Astrocyte (in vitro differentiated cells and primary cell): Measurements from ENCODE around the gene LBP. TPM values are rescaled to one million over a fixed set of nuclear protein-coding genes. Genes with fewer than 3 reads are reported as not detected.

ENCODE experiments used
- DNase-seq: peaks from one replicate; pipeline ENCODE4 v3.0.0-alpha.2; 2010; ENCODE audit warnings: low read depth
- FAIRE-seq: peaks from 2 replicates; lab custom pipeline; 2011; peaks lifted over from hg19 to GRCh38; lab: Jason Lieb, UNC
- H2AFZ ChIP-seq: 2 replicates; pipeline ENCODE4 v1.6.0; 2012; ENCODE audit warnings: low read depth, low read length, inconsistent platforms
- H3K27ac ChIP-seq: 2 replicates; pipeline ENCODE4 v1.5.1; 2011; ENCODE audit warnings: low read depth, low read length, inconsistent platforms
- H3K27me3 ChIP-seq: 2 replicates; pipeline ENCODE4 v1.6.0; 2011; ENCODE audit warnings: low read length, inconsistent platforms; ENCODE audit not compliant: insufficient read depth
- H3K36me3 ChIP-seq: 2 replicates; pipeline ENCODE4 v1.5.1; 2011; ENCODE audit warnings: low read length, inconsistent platforms; ENCODE audit not compliant: insufficient read depth
- H3K4me1 ChIP-seq: 2 replicates; pipeline ENCODE4 v1.5.1; 2011; ENCODE audit warnings: low read length, inconsistent platforms; ENCODE audit not compliant: insufficient read depth
- H3K4me2 ChIP-seq: 2 replicates; pipeline ENCODE4 v1.6.0; 2012; ENCODE audit warnings: low read length, inconsistent platforms
- H3K4me3 ChIP-seq: 2 replicates; pipeline ENCODE4 v1.5.1; 2011; ENCODE audit warnings: low read depth, mild to moderate bottlenecking, low read length, inconsistent platforms; ENCODE audit not compliant: insufficient read depth
- H3K79me2 ChIP-seq: 2 replicates; pipeline ENCODE4 v1.6.0; 2012; ENCODE audit warnings: mild to moderate bottlenecking, low read length, inconsistent platforms; ENCODE audit not compliant: insufficient read depth
- H3K9ac ChIP-seq: 2 replicates; pipeline ENCODE4 v1.6.0; 2012; ENCODE audit warnings: mild to moderate bottlenecking, low read length, inconsistent platforms
- H3K9me3 ChIP-seq: 2 replicates; pipeline ENCODE4 v1.5.1; 2012; ENCODE audit warnings: low read depth, mild to moderate bottlenecking, low read length, inconsistent platforms; ENCODE audit not compliant: insufficient read depth
- H4K20me1 ChIP-seq: 2 replicates; pipeline ENCODE4 v1.6.0; 2012; ENCODE audit warnings: low read length, inconsistent platforms; ENCODE audit not compliant: insufficient read depth
- H3K27ac Mint-ChIP-seq: one replicate; pipeline ENCODE4 v1.8.0; 2021; ENCODE audit warnings: mild to moderate bottlenecking, mixed read lengths; ENCODE audit not compliant: unreplicated experiment
- H3K27me3 Mint-ChIP-seq: one replicate; pipeline ENCODE4 v1.8.0; 2021; ENCODE audit warnings: low read depth, mixed read lengths; ENCODE audit not compliant: unreplicated experiment
- H3K36me3 Mint-ChIP-seq: one replicate; pipeline ENCODE4 v1.8.0; 2021; ENCODE audit warnings: low read depth, mixed read lengths; ENCODE audit not compliant: unreplicated experiment
- H3K4me1 Mint-ChIP-seq: one replicate; pipeline ENCODE4 v1.8.0; 2021; ENCODE audit warnings: low read depth, mixed read lengths; ENCODE audit not compliant: unreplicated experiment
- H3K4me3 Mint-ChIP-seq: one replicate; pipeline ENCODE4 v1.8.0; 2021; ENCODE audit warnings: mild to moderate bottlenecking, moderate library complexity, mixed read lengths; ENCODE audit not compliant: unreplicated experiment
- H3K9me3 Mint-ChIP-seq: one replicate; pipeline ENCODE4 v1.8.0; 2021; ENCODE audit warnings: mild to moderate bottlenecking, mixed read lengths; ENCODE audit not compliant: unreplicated experiment
- EZH2 ChIP-seq: IDR thresholded peaks from 2 replicates; pipeline ENCODE4 v1.6.1; 2012; ENCODE audit warnings: mild to moderate bottlenecking, low read length, inconsistent platforms; ENCODE audit not compliant: insufficient read depth
- total RNA-seq: library from RNA; stranded (reverse); gene quantifications from 2 replicates; pipeline ENCODE4 v1.2.1, GENCODE V29; 2021
- TF ChIP-seq, protein P1 (sequence below): IDR thresholded peaks from 2 replicates; pipeline ENCODE4 v1.5.1; 2011; ENCODE audit warnings: low read depth, mild to moderate bottlenecking, inconsistent platforms, low read length, moderate library complexity; ENCODE audit not compliant: insufficient read depth

LBP gene
- total RNA-seq, 1 donor from 2014 or later = not detected

DNA sequence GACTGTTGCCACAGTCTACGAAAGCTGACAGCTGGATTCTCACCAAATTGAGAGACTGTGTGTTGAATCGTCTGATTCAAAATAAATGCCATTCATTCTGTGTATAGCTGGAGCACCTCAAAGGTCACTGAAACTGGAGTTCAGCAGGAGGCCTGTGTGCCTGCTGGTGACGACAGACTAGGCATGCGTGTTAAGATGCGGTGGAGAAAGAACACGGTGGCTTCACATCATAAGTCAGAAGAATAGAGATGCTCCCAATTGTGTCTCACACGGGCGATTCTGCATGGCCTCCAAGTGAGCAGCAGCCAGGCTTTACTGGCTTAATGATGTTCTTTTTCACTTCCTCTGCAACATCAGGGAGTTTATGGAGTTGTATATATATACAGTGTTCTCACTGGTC, 56.5 kb downstream of the LBP start:
- H3K79me2 ChIP-seq = no peaks in the 10 kb centered on the region
- Mint-ChIP-seq H3K27me3 (no peaks in the 10 kb centered on the region), H3K4me3 (no peak overlapping the region), H3K4me1 (no peaks in the 10 kb centered on the region), H3K36me3 (peaks cover 2% of the 10 kb centered on the region), H3K27ac (no peak overlapping the region), H3K9me3 (no peaks in the 10 kb centered on the region)
- no peak overlapping the region for H3K27ac ChIP-seq
- no peaks in the 10 kb centered on the region for H4K20me1 ChIP-seq
- no peaks in the 10 kb centered on the region for H3K4me1 ChIP-seq
- TF ChIP-seq, protein P1, sequence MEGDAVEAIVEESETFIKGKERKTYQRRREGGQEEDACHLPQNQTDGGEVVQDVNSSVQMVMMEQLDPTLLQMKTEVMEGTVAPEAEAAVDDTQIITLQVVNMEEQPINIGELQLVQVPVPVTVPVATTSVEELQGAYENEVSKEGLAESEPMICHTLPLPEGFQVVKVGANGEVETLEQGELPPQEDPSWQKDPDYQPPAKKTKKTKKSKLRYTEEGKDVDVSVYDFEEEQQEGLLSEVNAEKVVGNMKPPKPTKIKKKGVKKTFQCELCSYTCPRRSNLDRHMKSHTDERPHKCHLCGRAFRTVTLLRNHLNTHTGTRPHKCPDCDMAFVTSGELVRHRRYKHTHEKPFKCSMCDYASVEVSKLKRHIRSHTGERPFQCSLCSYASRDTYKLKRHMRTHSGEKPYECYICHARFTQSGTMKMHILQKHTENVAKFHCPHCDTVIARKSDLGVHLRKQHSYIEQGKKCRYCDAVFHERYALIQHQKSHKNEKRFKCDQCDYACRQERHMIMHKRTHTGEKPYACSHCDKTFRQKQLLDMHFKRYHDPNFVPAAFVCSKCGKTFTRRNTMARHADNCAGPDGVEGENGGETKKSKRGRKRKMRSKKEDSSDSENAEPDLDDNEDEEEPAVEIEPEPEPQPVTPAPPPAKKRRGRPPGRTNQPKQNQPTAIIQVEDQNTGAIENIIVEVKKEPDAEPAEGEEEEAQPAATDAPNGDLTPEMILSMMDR = no peak
- no peak for TF ChIP-seq EZH2
- H3K9ac ChIP-seq = no peak overlapping the region
- H2AFZ ChIP-seq = no peak overlapping the region
- H3K9me3 ChIP-seq = no peaks in the 10 kb centered on the region
- H3K36me3 ChIP-seq = no peaks in the 10 kb centered on the region
- FAIRE-seq (no peak), DNase-seq (no peak)
- H3K4me3 ChIP-seq = no peak overlapping the region
- H3K4me2 ChIP-seq = no peak overlapping the region
- H3K27me3 ChIP-seq = no peaks in the 10 kb centered on the region

DNA sequence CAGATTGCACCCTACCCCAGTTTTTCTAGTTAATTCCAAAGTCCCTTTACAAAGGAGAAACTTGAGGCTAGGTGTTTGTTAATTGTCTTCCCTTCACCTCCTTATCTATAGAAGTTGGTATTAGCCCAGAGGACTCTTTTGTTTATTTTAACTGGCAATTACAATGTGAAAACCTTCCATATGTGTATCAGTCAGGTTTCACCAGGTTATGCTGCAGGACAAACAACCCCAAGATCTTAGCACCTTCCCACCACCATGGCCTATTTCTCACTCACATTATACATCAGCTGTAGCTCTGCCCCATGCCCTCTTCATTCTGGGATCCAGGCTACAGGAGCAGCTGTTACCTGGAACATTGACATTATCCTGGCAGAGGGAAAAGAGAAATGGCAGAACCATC, 57.7 kb downstream of the LBP start:
- TF ChIP-seq, protein P1 = no peak
- no peak for TF ChIP-seq EZH2
- Histone ChIP-seq H3K4me2 (no peak overlapping the region), H3K79me2 (no peaks in the 10 kb centered on the region), H3K36me3 (no peaks in the 10 kb centered on the region), H3K9me3 (no peaks in the 10 kb centered on the region), H3K9ac (no peak overlapping the region), H3K4me3 (no peak overlapping the region), H3K27ac (no peak overlapping the region), H4K20me1 (no peaks in the 10 kb centered on the region), H3K27me3 (no peaks in the 10 kb centered on the region), H2AFZ (no peak overlapping the region), H3K4me1 (no peaks in the 10 kb centered on the region)
- FAIRE-seq = no peak
- DNase-seq = no peak
- H3K4me1 Mint-ChIP-seq = no peaks in the 10 kb centered on the region
- no peaks in the 10 kb centered on the region for H3K9me3 Mint-ChIP-seq
- no peaks in the 10 kb centered on the region for H3K27me3 Mint-ChIP-seq
- H3K4me3 Mint-ChIP-seq = no peak overlapping the region
- peaks cover 6% of the 10 kb centered on the region for H3K36me3 Mint-ChIP-seq
- no peak overlapping the region for H3K27ac Mint-ChIP-seq

DNA sequence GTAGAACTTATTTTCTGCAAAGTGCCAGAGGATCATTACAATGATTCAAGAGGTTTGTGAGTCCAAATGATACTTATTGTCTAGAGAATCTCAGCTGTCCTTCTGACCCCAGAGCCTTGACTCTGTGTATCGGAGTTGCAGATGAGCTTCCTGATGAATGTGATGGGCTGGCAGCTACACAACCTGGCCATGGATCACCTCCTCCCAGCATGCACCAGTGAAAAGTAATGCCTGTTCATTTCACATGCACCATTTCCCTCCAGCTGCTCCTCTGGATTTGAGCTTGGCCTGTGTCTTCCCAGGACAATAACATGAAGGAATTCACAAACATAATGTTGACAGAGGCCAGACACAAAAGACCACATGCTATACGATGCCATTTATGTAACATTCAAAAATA, 58.9 kb downstream of the LBP start:
- TF ChIP-seq, protein P1 = no peak
- TF ChIP-seq EZH2 = no peak
- Mint-ChIP-seq H3K27ac (no peak overlapping the region), H3K9me3 (no peaks in the 10 kb centered on the region), H3K27me3 (no peaks in the 10 kb centered on the region), H3K4me3 (no peak overlapping the region), H3K4me1 (no peaks in the 10 kb centered on the region), H3K36me3 (peaks cover 6% of the 10 kb centered on the region)
- FAIRE-seq (no peak), DNase-seq (no peak)
- no peaks in the 10 kb centered on the region for H3K79me2 ChIP-seq
- no peak overlapping the region for H3K9ac ChIP-seq
- no peaks in the 10 kb centered on the region for H3K4me1 ChIP-seq
- H3K36me3 ChIP-seq = no peaks in the 10 kb centered on the region
- no peaks in the 10 kb centered on the region for H3K9me3 ChIP-seq
- H3K4me2 ChIP-seq = no peak overlapping the region
- no peaks in the 10 kb centered on the region for H4K20me1 ChIP-seq
- no peak overlapping the region for H3K27ac ChIP-seq
- H3K4me3 ChIP-seq = no peak overlapping the region
- H3K27me3 ChIP-seq = no peaks in the 10 kb centered on the region
- no peak overlapping the region for H2AFZ ChIP-seq
